GM12873 (cell line): Measurements from ENCODE around the gene PPP1R11.

Experiments used
- CTCF ChIP-seq: IDR thresholded peaks from 2 replicates; pipeline ENCODE4 v1.5.1; 2012; ENCODE audit warnings: low read depth, mild to moderate bottlenecking, moderate library complexity, low read length, control low read depth; ENCODE audit not compliant: insufficient read depth; ENCODE audit errors: missing control alignments

Gene PPP1R11

GRCh38 chr6:30111266-30111856 lies 44.4 kb downstream of the PPP1R11 start:
- no peak for TF ChIP-seq CTCF

- TF ChIP-seq CTCF, result no peak
Observed at GRCh38 chr6:30112402-30112994, 45.5 kb downstream of the PPP1R11 start.

- TF ChIP-seq CTCF, result no peak
Observed at GRCh38 chr6:30113003-30113759, 46.2 kb downstream of the PPP1R11 start, which contains the start of gene TRIM31. Gene TRIM31 (minus strand): TSS chr6:30113090. CDS start chr6:30112805, 285 bp downstream.

GRCh38 chr6:30113841-30114240 lies 46.8 kb downstream of the PPP1R11 start:
- no peak for TF ChIP-seq CTCF

GRCh38 chr6:30116724-30117123 lies 49.7 kb downstream of the PPP1R11 start:
- TF ChIP-seq CTCF, result no peak
